ENCODE data around the gene COL7A1. TPM values are rescaled to one million over a fixed set of nuclear protein-coding genes. Genes with fewer than 3 reads are reported as not detected.

COL7A1 gene
- total RNA-seq, 1 donor from 2014 or later: 22.2 TPM

DNA sequence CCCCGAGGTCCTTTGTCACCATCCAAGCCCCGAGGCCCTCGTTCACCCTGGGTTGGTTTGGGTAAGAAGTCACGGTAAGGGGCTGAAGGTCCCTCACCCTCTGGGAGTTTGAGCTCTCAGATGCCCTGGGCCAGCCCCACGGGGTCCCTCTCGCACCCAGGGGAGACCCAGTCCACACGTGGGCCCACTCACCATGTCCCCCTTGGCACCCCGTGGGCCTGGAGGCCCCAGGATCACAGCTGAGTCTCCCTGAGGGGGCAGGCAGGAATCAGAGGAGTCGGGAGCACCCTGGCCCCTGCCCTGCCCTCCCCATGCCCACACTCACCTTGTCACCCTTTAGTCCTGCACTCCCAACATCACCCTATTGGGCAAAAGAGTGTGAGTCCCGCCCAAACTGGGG is 25.7 kb downstream of the COL7A1 start:
- no peak for DNase-seq (ENCODE audit: low spot score in 2 of 2)
- Histone ChIP-seq H3K9me3 (no peaks in the 10 kb centered on the region), H3K4me3 (no peak overlapping the region), H3K27ac (no peak overlapping the region), H3K27me3 (no peaks in the 10 kb centered on the region), H3K4me1 (no peaks in the 10 kb centered on the region), H3K36me3 (no peaks in the 10 kb centered on the region)
- TF ChIP-seq, protein P1, sequence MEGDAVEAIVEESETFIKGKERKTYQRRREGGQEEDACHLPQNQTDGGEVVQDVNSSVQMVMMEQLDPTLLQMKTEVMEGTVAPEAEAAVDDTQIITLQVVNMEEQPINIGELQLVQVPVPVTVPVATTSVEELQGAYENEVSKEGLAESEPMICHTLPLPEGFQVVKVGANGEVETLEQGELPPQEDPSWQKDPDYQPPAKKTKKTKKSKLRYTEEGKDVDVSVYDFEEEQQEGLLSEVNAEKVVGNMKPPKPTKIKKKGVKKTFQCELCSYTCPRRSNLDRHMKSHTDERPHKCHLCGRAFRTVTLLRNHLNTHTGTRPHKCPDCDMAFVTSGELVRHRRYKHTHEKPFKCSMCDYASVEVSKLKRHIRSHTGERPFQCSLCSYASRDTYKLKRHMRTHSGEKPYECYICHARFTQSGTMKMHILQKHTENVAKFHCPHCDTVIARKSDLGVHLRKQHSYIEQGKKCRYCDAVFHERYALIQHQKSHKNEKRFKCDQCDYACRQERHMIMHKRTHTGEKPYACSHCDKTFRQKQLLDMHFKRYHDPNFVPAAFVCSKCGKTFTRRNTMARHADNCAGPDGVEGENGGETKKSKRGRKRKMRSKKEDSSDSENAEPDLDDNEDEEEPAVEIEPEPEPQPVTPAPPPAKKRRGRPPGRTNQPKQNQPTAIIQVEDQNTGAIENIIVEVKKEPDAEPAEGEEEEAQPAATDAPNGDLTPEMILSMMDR (IDR thresholded peaks at IDR 0.05): no peak
- intact Hi-C loops (cut with DNase I): no loop called here

DNA sequence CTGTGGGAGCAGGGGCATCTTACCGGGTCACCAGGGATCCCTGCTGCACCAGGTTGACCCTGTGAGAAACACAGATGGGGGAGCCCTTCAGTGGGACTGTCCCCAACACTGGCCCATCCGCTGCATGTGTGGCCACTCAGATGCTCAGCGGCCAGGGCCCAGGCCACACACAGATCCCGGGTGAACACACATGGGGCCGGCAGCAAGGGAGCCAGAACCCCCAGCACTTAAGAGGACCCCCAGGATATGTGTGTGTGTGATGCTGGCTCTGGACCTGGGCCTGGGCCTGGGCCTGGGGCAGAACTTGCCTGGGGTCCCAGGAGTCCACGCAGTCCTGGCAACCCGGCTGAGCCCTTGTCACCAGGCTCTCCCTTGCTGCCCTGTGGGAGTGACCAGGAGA is 26.7 kb downstream of the COL7A1 start:
- Histone ChIP-seq H3K27me3 (no peaks in the 10 kb centered on the region), H3K36me3 (no peaks in the 10 kb centered on the region), H3K9me3 (no peaks in the 10 kb centered on the region), H3K27ac (no peak overlapping the region), H3K4me3 (no peak overlapping the region), H3K4me1 (no peaks in the 10 kb centered on the region)
- DNase-seq (ENCODE audit: low spot score in 2 of 2): no peak
- TF ChIP-seq, protein P1 (IDR thresholded peaks at IDR 0.05): no peak
- intact Hi-C loops (cut with DNase I): no loop called here

DNA sequence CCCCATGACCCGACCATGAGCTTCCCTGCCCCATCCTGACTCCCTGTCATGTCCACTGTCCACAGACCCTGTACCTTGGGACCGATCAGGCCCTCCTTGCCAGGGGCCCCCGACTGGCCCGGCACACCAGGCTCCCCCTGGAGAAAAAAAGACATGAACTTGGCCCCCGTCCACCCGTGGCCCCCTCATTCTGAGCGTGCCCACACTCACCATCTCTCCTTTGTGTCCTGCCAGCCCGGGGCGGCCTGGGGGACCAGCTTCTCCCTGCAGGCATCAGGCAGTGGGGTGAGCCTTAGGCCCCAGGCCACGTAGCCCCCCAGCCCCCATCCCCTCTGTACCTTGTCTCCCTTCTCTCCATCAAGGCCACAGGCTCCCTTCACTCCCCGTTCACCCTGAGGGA is 27.6 kb downstream of the COL7A1 start:
- Histone ChIP-seq H3K9me3 (no peaks in the 10 kb centered on the region), H3K27me3 (no peaks in the 10 kb centered on the region), H3K27ac (no peak overlapping the region), H3K4me3 (no peak overlapping the region), H3K4me1 (no peaks in the 10 kb centered on the region), H3K36me3 (no peaks in the 10 kb centered on the region)
- intact Hi-C loops (cut with DNase I): no loop called here
- DNase-seq (ENCODE audit: low spot score in 2 of 2): no peak
- TF ChIP-seq, protein P1 (IDR thresholded peaks at IDR 0.05): no peak

DNA sequence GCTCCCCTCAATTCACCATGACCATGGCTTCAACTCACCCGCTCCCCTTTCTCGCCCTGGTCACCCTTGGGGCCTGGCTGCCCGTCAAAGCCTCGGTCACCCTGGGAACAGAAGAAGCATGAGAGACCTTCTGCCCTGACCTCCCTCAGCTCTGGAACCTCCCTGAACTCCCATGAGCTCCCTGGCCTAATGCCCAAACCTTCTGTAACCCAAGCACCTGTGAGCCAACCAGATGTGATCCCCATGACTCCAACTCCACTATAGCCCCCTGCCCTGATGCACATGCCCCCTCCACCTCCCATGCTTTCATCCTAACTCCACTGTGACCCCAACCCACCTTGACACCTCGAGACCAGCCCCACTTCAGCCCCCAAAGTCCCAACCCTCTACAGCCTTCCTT is 28.0 kb downstream of the COL7A1 start:
- H3K4me1 ChIP-seq: no peaks in the 10 kb centered on the region
- no peak for DNase-seq (ENCODE audit: low spot score in 2 of 2)
- H3K27me3 ChIP-seq: no peaks in the 10 kb centered on the region
- no peaks in the 10 kb centered on the region for H3K9me3 ChIP-seq
- TF ChIP-seq, protein P1 (IDR thresholded peaks at IDR 0.05): no peak
- H3K36me3 ChIP-seq: no peaks in the 10 kb centered on the region
- H3K4me3 ChIP-seq: no peak overlapping the region
- intact Hi-C loops (cut with DNase I): no loop called here
- no peak overlapping the region for H3K27ac ChIP-seq

DNA sequence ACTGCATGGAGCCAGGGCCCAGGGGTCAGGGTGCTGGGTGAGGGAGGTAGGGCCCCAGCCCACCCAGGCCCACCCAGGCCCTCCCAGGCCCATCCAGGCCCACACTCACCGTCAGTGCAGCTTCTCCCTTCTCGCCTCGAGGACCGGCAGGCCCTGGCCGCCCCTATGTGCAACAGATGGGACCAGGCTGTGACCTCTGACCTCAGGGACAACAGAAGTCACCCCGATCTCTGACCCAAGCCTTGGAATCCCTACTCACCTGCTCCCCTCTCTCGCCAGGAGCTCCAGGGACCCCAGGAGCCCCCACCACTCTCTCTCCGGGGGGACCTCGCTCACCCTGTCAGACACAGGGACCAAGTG is 28.7 kb downstream of the COL7A1 start:
- Histone ChIP-seq H3K4me1 (no peaks in the 10 kb centered on the region), H3K27me3 (no peaks in the 10 kb centered on the region), H3K4me3 (no peak overlapping the region), H3K9me3 (no peaks in the 10 kb centered on the region), H3K36me3 (no peaks in the 10 kb centered on the region), H3K27ac (no peak overlapping the region)
- intact Hi-C loops (cut with DNase I): no loop called here
- TF ChIP-seq, protein P1 (IDR thresholded peaks at IDR 0.05): no peak
- no peak for DNase-seq (ENCODE audit: low spot score in 2 of 2)
